Measurements from ENCODE around the gene PIK3C2B. TPM values are rescaled to one million over a fixed set of nuclear protein-coding genes. Genes with fewer than 3 reads are reported as not detected.

PIK3C2B gene
- total RNA-seq, 2 experiments from 2014 or later, result 37.1 to 41.8 TPM

- Mint-ChIP-seq H3K27ac (no peak overlapping the region), H3K4me1 (peaks cover 12% of the 10 kb centered on the region), H3K4me3 (no peak overlapping the region), H3K36me3 (peaks cover 20% of the 10 kb centered on the region), H3K9me3 (no peaks in the 10 kb centered on the region), H3K27me3 (no peaks in the 10 kb centered on the region)
- POLR2A ChIA-PET, result interaction anchor here (1.0 to 3.9 kb wide), 5 partner anchors 46 to 58 kb away, joined by 3 to 37 read pairs (median 6); partner anchors contain the start of gene PIK3C2B
- ATAC-seq (ENCODE audit: low read depth) (no peak), DNase-seq (no peak)
Measured at GRCh38 chr1:204447736-204448135, 46.9 kb downstream of the PIK3C2B start.

- Mint-ChIP-seq H3K36me3 (peaks cover 21% of the 10 kb centered on the region), H3K27me3 (no peaks in the 10 kb centered on the region), H3K4me1 (peaks cover 11% of the 10 kb centered on the region), H3K9me3 (no peaks in the 10 kb centered on the region), H3K4me3 (no peak overlapping the region), H3K27ac (no peak overlapping the region)
- DNase-seq (no peak), ATAC-seq (ENCODE audit: low read depth) (no peak)
- POLR2A ChIA-PET, result interaction anchor here (1.4 to 3.9 kb wide), 4 partner anchors 46 to 59 kb away, joined by 4 to 37 read pairs (median 6); partner anchors contain the start of gene PIK3C2B
Measured at GRCh38 chr1:204447190-204447589, 47.4 kb downstream of the PIK3C2B start.

GRCh38 chr1:204446413-204447111, 48.0 kb downstream of the PIK3C2B start:
- ATAC-seq (ENCODE audit: low read depth) (peak; percentile 95), DNase-seq (peak; percentile 75)
- Mint-ChIP-seq H3K27ac (peak overlapping the region; percentile 80), H3K4me1 (peaks cover 11% of the 10 kb centered on the region), H3K27me3 (no peaks in the 10 kb centered on the region), H3K9me3 (no peaks in the 10 kb centered on the region), H3K36me3 (peaks cover 19% of the 10 kb centered on the region), H3K4me3 (no peak overlapping the region)
- POLR2A ChIA-PET, result interaction anchor here (1.0 to 3.9 kb wide), 5 partner anchors 47 to 60 kb away, joined by 4 to 37 read pairs (median 6); partner anchors contain the start of gene PIK3C2B

- peak; percentile 73 for DNase-seq
- Mint-ChIP-seq H3K4me1 (peaks cover 11% of the 10 kb centered on the region), H3K36me3 (peaks cover 19% of the 10 kb centered on the region), H3K4me3 (no peak overlapping the region), H3K27ac (no peak overlapping the region), H3K9me3 (no peaks in the 10 kb centered on the region), H3K27me3 (no peaks in the 10 kb centered on the region)
- POLR2A ChIA-PET, result interaction anchor here (1.0 to 3.9 kb wide), 5 partner anchors 29 to 60 kb away, joined by 3 to 37 read pairs (median 6); partner anchors contain the start of gene PIK3C2B
- ATAC-seq (ENCODE audit: low read depth), result peak; percentile 25
Measured at GRCh38 chr1:204445860-204446412, 48.7 kb downstream of the PIK3C2B start.

Other genes with a start within 250 kb of the PIK3C2B start
- under 1 TPM; 0.77 to 0.97 TPM for gene PLEKHA6, start 134.9 kb downstream of the PIK3C2B start, total RNA-seq
- gene PPP1R15B, start 83.0 kb downstream of the PIK3C2B start, total RNA-seq, result 10 to 100 TPM; 77.5 to 77.8 TPM
- gene MDM4, start 21.6 kb upstream of the PIK3C2B start, total RNA-seq, result 100 to 1,000 TPM; 118 to 143 TPM
- gene LRRN2, start 190.9 kb upstream of the PIK3C2B start, total RNA-seq, result not detected